ENCODE data around the gene PCDHGB1.
"Not testable (repeated sequence)": the region's sequence is repeated elsewhere in the genome, so short reads cannot be mapped to it uniquely, and the experiment has no call there.

PCDHGB1 gene

DNA sequence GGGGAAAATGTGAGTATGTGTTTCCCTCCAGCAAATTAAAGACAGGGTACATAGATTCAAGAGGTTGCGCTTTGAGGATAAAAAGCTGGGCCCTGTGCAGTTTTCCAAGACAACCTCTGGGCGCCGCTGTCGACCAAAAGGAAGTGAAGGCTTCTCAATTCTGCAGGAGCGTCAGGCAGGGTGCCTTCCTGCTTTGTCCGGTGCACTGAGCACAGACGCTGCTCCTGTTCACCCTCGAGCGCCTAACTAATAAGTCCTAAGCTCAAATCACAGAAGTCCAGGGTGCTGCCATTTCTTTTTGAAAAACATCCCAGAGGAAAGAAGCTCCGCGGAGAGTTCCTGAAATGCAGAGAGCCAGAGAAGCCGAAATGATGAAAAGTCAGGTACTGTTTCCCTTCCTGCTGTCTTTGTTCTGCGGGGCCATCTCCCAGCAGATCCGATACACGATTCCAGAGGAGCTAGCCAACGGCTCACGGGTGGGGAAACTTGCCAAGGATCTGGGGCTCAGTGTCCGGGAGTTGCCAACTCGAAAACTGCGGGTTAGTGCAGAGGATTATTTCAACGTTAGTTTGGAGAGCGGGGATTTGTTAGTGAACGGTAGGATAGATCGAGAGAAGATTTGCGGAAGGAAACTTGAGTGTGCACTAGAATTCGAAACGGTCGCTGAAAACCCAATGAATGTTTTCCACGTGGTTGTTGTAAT, at the start of gene PCDHGB1:
Gene PCDHGB1, plus strand, starts transcription at position 183 of the 703 bp plus-strand sequence. Its CDS starts 162 bp downstream, at position 345.
- peak in 2 of 6 experiments; percentile 17 to 18 for DNase-seq

DNA sequence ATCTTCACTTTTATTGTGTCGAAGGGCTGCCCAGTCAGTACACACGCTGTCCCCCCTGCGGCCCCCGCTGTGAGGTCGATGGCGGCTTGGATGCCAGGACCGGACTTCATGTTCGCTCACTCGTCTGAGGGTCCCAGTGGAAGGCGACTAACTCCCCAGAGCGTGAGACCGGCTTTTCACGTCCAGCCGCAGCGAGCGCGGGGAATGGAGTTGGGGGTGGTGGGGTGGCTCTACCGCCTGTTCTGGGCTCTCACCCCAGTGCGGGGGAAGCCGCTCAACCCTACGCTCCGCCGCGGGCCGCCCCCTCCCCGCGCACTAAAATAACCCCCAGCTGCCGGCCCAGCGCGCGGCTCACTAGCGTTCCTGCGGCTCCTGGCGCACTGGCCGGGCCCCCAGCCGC, 46.1 kb upstream of the PCDHGB1 start, which contains the start of gene SLC25A2:
Gene SLC25A2, minus strand, starts transcription at position 294 of the 400 bp plus-strand sequence. Its CDS starts 184 bp downstream, at position 110.
- DNase-seq, result no peak

DNA sequence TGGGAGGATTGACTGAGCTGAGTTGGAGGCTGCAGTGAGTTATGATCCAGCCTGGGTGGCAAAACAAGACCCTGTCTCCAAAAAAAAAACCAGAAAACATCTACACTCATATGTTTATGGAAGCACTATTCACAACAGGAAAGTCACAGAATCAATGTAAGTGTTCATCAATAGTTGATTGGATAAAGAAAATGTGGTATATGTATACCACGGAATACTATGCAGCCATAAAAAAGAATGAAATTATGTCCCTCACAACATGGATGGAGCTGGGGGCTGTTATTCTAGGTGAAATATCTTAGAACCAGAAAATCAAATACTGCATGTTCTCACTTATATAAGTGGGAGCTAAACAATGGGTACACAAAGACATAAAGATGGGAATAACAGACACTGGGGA, 43.3 kb upstream of the PCDHGB1 start:
- DNase-seq, result no peak

DNA sequence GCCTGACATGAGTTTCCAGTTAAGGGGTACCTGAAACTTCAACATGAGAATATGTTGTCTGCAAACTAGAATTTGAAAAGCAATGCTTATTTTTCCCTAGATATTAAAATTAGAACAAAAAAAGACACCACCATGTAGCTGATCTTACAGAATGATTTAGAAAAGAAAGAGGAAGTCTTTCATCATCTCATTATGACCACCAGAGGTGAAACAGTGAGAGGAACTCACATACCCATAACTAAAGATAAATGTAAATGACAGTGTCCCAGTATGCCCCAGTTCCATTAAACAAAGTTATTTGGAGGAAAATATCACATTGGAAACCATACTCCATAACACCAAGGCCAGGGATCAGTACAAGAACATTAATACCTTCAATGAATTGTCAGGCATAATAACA, 36.2 kb upstream of the PCDHGB1 start:
- DNase-seq, result no peak

DNA sequence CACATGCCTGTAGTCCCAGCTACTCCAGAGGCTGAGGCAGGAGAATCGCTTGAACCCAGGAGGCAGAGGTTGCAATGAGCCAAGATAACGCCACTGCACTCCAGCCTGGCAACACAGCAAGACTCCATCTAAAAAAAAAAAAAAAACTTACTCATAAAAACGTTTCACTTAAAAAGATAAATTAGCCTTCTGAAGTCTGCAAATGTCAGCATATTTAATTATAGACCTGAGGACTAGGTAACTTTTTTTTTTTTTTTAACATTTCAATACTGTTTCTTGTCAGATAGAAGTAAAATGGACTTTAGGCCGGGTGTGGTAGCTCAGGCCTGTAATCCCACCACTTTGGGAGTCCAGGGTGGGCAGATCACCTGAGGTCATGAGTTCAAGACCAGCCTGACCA, 32.9 kb upstream of the PCDHGB1 start:
- DNase-seq, result not testable (repeated sequence)

DNA sequence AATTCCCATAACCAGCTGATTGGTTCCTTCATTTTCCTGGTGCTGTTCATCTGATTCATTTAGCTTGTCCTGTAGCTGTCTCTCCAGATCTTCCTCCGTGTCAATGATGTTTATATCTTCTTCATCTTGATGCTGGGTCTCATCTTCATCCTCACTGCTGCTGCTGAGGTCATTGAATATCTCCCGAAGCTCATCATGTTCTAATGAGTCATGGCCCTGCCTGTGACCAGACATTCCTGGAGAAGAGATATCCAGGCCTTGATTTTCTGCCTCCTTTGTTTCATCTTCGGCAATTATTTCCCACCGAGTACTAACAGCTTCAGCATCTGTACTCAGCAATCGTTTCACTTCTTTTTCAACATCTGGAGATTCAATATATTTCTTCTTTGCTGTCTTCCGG, 30.7 kb upstream of the PCDHGB1 start:
- no peak for DNase-seq

DNA sequence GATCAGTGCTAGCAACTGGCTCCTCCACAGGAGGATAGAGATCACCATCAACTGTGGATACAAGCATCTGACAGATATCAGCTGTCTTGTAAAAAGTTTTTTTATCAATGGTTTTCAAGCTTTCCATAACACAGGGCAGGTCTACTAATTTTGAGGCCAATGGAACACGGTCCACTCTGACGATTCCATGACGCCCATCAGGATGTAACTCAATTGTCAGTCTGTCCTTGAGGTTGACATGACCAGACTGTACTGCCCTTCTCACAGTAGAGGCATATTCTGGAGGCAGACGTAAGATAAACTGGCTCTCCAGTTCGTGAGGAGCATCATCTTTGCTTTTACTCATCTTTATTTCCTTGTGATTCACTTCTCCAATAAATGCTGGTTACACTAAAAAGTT, 30.2 kb upstream of the PCDHGB1 start:
- no peak for DNase-seq

DNA sequence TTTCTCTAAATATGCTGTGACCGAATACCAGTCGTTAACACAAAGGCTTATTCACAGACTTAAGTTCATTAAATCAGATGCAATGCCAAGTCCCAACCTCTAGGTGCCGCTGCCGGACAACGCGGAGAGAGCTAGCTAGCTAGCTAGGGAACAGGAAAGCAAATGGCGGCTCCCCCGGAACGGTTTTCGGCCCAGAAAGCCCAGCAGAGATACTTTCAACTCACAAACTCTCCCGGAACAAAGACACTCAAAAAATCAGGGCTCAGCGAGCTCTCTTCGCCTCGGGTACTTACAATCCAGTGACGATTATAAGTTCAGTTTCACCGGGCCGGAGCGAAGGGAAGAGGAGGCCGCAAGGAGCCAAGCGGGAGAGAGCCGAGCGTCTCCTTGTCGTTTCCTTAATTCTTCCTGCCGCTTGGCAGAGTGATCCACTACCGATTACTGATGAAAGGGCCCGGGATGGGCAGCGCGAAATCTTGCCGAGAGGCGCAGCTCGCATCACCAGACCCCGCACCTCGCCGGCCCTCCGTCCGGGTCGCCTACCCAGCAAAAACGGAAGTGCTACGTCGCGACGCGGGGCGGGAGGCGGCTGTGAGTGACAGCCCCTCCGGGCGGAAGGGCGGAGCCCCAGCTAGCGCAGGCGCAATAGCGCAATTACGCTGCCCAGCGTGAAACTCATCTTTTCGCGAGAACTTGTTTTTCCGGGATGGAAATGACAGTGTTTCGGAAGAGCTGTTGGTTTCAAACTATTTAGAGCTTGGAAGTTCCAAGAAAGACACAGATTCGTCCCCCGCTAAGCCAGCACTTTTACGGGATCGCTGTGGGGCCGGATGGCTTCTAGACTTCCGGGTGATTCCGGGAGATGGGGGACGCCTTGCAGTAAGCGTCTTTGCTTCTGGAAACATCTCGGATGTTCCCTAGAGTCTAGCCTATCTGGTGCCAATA, 29.4 kb upstream of the PCDHGB1 start, which contains the start of gene TAF7:
Gene TAF7, minus strand, starts transcription at position 560 of the 945 bp plus-strand sequence. CDS start 740 bp downstream, outside the sequence.
- peak; percentile 83 to 95 (median 87) for DNase-seq

DNA sequence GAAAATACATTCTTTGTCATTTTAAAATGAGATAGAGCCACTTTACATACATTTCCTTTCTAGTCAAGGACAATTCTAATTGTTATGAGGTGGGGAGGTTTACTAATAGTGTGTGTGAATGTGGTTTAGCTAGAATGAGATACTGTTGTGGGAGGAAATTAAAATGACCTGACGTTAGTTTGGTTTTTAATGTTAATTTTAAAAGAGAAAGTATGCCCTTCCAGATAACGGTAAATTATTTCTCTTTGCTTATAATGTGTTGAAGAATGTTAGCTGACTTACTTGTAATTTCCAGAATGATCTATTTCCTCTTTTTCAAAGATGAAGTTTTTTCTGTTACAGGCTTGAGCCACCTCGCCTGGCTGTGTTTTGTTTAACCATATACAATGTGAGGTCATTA, 27.6 kb upstream of the PCDHGB1 start:
- DNase-seq, result no peak

DNA sequence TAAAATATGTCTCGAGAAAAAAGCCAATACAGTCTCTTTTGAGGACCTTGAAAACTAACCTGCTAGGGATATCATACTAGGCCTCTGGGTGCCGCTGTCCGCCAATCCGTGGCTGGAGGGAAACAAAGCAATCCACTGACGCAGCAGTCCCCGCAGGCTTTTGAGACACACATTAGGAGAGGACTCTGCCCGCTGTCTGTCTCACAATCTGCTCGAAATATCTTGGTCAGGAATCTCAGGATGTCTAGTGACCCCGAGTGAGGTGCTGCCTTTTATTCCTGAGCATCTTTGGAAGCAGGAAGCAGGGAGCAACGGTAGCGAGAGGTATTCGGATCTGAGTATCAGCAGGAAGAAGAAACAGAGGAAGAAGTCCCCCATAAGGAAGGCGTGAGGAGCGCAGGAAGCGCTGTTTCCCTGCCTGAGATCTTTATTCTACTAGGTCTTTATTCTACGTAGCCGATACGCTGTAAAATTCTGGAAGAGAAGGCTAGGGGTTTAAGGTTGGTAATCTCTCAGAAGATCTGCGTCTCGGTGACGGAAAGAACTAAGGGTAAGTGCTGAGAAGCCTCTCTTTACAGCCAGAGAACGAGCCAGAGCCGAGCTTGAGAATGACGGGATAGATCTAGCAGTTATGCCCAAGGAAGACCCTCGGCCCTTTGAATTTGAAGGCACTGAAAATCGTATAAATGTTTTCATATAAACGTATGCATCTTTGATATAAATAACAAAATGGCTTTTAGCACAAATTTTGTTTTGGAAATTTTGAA, 23.6 kb upstream of the PCDHGB1 start:
- peak; percentile 24 to 73 (median 54) for DNase-seq

DNA sequence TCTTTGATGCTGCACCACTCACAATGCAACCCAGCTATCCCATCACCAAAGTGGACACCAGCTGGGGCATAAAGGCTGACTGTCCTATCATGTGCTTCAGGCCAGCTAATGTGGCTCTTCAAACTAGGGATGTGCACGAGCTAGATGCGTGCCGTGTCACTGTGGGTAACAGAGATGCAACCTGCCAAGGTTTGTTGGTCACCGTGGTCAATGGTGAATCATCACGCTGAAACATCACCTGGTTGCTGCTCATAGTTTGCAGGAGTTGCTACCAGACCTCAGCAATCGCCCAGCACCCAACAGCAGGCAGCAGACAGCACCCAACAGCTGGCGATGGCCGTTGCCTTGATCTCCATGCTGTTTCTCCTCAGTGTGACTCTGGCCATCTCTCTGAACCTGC, 21.7 kb upstream of the PCDHGB1 start:
- no peak for DNase-seq

DNA sequence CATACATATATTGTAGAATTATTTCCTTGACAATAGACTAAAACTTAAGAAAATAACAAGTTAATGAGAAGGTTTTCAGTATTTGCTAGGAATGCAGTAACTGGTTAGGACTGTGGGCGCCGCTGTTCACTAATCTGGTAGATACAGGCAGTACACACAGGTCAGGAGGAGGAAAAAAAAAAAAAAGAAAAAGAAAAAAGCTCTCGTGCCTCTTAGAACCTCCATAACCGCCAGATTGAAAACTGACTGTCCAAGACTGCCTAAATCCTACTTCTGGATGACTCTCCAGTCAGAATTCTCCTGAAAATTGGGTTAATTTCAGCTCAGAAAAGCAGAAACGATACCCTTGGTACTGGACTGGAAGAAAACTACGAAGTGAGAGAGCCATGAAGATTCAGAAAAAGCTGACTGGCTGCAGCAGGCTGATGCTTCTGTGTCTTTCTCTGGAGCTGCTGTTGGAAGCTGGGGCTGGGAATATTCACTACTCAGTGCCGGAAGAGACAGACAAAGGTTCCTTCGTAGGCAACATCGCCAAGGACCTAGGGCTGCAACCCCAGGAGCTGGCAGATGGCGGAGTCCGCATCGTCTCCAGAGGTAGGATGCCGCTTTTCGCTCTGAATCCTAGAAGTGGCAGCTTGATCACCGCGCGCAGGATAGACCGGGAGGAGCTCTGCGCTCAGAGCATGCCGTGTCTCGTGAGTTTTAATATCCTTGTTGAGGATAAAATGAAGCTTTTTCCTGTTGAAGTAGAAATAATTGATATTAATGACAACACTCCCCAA, 19.4 kb upstream of the PCDHGB1 start, which contains the start of gene PCDHGA1:
Gene PCDHGA1, plus strand, starts transcription at position 216 of the 782 bp plus-strand sequence.
- DNase-seq, result peak in 1 of 6 experiments; percentile 8

DNA sequence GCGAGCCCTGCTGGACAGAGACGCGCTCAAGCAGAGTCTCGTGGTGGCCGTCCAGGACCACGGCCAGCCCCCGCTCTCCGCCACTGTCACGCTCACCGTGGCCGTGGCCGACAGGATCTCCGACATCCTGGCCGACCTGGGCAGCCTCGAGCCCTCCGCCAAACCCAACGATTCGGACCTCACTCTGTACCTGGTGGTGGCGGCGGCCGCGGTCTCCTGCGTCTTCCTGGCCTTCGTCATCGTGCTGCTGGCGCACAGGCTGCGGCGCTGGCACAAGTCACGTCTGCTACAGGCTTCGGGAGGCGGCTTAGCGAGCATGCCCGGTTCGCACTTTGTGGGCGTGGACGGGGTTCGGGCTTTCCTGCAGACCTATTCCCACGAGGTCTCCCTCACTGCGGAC, 17.3 kb upstream of the PCDHGB1 start:
- not testable (repeated sequence) for DNase-seq

DNA sequence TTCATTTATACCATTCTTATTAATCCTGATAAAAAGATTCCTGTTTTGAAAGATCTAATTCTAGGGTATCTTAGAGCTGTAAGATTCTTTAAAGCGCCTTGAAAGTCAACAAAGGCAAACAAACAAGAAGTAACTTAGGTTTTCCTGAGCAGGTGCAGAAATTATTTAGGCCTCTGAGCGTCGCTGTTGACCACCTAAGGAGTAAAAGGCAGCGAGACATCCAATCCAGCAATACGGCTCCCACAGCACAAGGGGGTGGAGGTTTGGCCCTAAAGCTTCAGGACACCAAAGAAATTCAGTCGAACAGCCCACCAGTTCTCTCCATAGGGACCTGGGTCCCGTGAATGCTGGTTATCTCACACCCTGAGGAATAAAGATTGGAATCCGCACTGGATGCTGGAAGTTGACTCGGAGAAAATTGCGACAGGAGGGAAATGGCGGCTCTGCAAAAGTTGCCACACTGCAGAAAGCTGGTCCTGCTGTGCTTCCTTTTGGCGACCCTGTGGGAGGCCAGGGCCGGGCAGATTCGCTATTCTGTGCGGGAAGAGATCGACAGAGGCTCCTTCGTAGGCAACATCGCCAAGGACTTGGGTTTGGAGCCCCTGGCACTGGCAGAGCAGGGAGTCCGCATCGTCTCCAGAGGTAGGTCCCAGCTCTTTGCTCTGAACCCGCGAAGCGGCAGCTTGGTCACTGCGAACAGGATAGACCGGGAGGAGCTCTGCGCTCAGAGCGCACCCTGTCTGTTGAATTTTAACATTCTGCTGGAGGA, 11.2 kb upstream of the PCDHGB1 start, which contains the start of gene PCDHGA2:
Gene PCDHGA2, plus strand, starts transcription at position 223 of the 769 bp plus-strand sequence.
- no peak for DNase-seq

DNA sequence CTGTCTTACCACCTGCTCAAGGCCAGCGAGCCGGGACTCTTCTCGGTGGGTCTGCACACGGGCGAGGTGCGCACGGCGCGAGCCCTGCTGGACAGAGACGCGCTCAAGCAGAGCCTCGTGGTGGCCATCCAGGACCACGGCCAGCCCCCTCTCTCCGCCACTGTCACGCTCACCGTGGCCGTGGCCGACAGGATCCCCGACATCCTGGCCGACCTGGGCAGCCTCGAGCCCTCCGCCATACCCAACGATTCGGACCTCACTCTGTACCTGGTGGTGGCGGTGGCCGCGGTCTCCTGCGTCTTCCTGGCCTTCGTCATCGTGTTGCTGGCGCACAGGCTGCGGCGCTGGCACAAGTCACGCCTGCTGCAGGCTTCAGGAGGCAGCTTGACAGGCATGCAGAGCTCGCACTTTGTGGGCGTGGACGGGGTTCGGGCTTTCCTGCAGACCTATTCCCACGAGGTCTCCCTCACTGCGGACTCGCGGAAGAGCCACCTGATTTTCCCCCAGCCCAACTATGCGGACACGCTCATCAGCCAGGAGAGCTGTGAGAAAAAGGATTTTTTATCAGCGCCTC, 9.0 kb upstream of the PCDHGB1 start:
- not testable (repeated sequence) for DNase-seq

DNA sequence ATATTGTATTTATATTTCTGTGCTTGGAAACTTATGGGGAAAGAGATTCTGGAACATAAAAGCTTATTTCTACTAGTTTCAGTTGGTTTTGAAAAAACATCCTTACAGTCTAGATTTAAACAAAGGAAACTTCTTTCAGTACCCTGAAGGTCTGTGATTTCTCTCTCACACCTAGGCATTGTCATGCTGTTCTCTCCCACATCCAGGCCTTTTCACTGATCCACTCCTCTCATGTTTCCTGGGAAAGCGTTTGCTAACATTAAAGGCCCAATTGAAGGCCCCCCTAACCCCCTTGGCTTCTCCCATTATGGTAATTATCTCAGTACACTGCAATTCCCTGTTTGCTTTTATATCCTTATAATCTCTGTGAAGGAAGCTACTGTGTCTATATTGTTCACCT, 7.1 kb upstream of the PCDHGB1 start:
- no peak for DNase-seq

DNA sequence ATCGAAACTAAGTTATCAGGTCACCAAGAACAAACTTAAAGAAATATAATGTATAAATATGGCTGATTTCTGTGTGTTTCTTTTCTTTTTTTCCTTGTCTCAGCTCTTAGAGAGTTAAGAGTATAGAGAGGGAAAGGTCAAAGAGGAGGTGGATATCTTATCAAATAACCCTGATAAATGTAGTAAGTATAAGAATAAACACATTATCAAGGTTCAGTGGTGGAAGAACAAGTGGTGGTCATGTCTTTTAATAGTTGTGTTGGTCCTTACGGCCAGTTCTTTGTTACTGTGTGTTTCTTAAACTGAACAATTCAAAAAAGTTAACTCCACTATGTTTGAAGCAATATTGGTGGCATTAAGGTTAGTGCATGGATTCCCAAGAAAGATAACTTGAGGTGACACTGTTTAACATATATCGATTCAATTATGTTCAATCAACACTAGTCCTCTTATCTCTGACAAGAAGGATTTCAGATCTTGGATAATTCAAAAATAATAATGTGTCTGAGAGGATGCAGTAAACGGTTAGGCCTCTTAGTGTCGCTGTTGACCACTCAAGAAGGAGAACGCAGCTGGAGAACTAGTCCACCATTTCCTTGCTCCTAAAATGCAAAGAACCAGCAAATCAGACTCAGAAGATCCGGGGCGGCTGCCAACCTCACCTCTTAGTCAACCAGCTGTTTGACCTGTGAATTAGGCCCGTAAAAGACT, 6.5 kb upstream of the PCDHGB1 start, which contains the start of gene PCDHGA3:
Gene PCDHGA3, plus strand, starts transcription at position 588 of the 711 bp plus-strand sequence. CDS start 205 bp downstream, outside the sequence.
- no peak for DNase-seq

DNA sequence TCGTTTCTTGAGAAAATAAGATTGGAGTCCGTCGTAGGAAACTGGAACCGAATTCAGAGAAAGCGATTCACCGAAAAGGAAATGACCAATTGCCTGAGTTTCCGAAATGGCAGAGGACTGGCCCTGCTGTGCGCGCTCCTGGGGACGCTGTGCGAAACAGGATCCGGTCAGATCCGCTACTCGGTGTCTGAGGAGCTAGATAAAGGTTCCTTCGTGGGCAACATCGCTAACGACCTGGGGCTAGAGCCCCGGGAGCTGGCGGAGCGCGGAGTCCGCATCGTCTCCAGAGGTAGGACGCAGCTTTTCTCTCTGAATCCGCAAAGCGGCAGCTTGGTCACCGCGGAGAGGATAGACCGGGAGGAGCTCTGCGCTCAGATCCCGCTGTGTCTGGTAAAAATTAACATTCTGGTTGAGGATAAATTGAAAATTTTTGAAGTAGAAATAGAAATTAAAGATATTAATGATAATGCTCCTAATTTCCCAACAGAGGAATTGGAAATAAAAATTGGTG, 5.9 kb upstream of the PCDHGB1 start:
- DNase-seq, result no peak

DNA sequence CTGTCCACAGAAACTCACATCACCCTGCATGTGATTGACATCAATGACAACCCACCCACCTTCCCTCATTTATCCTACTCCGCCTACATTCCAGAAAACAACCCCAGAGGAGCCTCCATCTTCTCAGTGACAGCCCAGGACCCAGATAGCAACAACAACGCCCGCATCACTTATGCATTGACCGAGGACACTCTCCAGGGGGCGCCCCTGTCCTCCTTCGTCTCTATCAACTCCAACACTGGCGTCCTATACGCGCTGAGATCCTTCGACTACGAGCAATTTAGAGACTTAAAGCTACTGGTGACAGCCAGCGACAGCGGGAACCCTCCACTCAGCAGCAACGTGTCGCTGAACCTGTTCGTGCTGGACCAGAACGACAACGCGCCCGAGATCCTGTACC, 4.6 kb upstream of the PCDHGB1 start:
- no peak for DNase-seq

Measured in stimulated activated naive CD4-positive, alpha-beta T cell (primary cell).